Heart left ventricle (tissue), 13 donors: ENCODE measurements around the gene MED31.

Experiments
- POLR2A ChIP-seq, 2 donors: fragments of 450-650 bp; IDR thresholded peaks; one replicate each; pipeline ENCODE4 v1.6.1; 2017; ENCODE audit warnings: antibody characterized with exemption in 2 of 2, mild to moderate bottlenecking in 2 of 2, moderate library complexity in 2 of 2
- TF ChIP-seq, protein P1 (sequence below), 12 donors: fragments of 200-600 bp; sonication (generic) in 4 of 12; IDR thresholded peaks; one replicate each; pipeline versions ENCODE4 v1.5.0 to v1.8.0; 2018 to 2022; ENCODE audit warnings: antibody characterized with exemption in 12 of 12, mild to moderate bottlenecking in 5 of 12
- donor health status: ischemic (EF 13 %, LVEDD 7.1; RV severe dilation, severe dysfunction).
- donor health status: DM: no; HTN: yes; CAD: no.
- donor health status: DM: no; HTN: no; CAD: no.
- donor health status: ischemic (EF 25% LVEDD 6.9; RV normal size, moderate dysfunction).
- donor health status: ischemic (EF 25% LVEDD 5.7; RV mildly dilated, moderate dysfunction).
- donor health status: ischemic (EF 35%, LVEDD 5.7; RV mildly dilated, moderate dysfunction).
- donor health status: nonischemic (EF 11% LVEDD 7.7; RV severe dilation, severe dysfunction).
- donor health status: DM: yes; HTN: yes; CAD: no.
- donor health status: PGD.
- donor health status: ischemic (EF 29% LVEDD 5.4; RV normal size, mild dysfunction).
- donor health status: nonischemic (EF 23%, LVEDD 6.1; RV moderate dilation, normal function).

DNA sequence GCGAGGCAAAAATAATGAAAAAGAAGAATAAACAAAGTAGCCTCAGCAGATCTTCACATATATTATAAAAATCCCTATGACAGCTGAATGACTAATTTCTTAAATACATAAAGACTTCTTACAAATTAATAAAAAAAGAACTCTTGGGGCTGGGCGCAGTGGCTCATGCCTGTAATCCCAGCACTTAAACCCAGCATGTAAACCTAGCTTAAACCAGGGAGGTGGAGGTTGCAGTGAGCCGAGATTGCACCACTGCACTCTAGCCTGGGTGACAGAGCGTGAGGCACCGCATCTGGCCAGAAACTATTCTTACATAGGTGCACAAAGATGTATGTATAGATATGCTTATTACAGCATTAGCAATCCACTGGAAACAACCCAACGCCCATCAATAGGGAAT, 27.8 kb upstream of the MED31 start:
- no peak for TF ChIP-seq POLR2A (IDR thresholded peaks at IDR 0.05)
- TF ChIP-seq, protein P1, sequence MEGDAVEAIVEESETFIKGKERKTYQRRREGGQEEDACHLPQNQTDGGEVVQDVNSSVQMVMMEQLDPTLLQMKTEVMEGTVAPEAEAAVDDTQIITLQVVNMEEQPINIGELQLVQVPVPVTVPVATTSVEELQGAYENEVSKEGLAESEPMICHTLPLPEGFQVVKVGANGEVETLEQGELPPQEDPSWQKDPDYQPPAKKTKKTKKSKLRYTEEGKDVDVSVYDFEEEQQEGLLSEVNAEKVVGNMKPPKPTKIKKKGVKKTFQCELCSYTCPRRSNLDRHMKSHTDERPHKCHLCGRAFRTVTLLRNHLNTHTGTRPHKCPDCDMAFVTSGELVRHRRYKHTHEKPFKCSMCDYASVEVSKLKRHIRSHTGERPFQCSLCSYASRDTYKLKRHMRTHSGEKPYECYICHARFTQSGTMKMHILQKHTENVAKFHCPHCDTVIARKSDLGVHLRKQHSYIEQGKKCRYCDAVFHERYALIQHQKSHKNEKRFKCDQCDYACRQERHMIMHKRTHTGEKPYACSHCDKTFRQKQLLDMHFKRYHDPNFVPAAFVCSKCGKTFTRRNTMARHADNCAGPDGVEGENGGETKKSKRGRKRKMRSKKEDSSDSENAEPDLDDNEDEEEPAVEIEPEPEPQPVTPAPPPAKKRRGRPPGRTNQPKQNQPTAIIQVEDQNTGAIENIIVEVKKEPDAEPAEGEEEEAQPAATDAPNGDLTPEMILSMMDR (IDR thresholded peaks at IDR 0.05): no peak
